GM19452 (cell line): ENCODE data around the gene ULK1.

Source experiments
- ATAC-seq: cut with Tn5 transposase; IDR thresholded peaks from one replicate; pipeline ENCODE4 v1.9.1; 2021; ENCODE audit not compliant: unreplicated experiment

Gene ULK1

DNA sequence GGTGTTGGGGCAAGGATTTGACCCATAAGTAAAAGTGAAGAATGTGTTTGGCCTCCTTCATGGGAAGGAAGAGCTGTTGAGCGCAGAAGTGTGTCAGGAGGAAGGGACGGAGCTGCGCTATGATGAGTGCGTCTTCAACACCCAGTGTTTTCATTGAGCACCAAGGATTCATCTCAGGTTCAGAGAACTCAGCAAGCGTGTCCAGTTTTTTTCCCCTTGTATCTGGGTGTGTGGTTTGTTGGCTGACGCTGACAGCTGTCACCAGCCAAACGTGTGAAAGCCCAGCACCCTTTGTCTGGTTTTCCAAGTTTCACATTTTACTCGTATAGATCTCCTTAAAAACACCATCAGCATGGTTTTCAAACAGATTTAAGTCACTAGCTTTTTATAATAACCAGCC, 67.6 kb downstream of the ULK1 start:
- ATAC-seq, result no peak

DNA sequence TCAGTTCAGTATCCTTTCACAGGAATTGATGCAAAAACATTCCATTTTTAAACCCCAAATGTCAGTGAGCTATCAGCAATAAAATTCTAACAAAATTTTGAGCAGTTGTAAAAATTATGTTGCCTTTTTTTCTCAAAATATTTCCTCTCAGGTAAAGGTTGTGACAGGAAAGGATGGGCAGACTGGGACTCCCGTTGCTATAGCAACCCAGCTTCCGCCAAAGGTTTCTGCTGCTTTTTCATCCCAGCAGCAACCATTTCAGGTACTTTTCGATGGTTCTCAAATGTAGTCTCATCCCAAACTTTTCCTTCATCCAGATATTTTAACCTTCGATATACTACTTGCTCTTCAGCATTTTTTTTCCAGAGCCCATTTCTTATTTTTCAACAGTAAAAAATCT, 69.0 kb downstream of the ULK1 start:
- ATAC-seq, result no peak

DNA sequence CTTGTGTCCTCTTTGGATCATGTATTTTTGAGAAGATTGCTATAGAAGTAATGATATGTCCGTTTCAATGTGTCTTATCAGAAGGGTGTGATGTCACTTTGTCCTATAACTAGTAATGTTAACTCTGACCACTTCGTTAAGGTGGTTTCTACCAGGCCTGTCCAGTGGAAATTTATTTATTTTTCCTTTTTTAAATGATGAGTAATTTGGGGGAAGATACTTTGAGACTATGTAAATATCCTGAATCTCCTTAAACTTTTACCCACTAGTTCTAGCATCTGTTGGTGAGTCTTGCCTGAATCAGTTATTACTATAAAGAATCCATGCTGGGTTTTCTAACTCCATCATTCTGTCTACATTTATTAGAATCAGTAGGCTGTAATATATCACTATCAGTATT, 70.7 kb downstream of the ULK1 start:
- no peak for ATAC-seq

DNA sequence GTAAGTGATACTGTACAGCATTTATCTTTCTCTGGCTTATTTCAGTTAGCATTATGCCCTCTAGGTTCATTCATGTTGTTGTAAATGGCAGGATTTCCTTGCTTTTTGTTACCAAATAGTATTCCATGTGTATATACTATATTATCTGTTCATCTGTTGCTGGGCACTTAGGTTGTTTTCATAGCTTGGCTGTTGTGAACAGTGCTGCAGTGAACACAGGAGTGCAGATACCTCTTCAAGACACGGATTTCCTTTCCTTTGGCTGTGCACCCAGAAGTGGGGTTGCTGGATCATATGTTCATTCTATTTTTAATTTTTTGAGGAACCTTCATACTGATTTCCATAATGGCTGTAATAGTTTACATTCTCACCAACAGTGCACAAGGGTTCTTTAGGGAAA, 76.8 kb downstream of the ULK1 start:
- no peak for ATAC-seq
